NCI-H2171 (cell line): ENCODE measurements around the gene SEC31A.

Source experiments
- DNase-seq: peaks from one replicate; lab custom pipeline; 2025; lab: John Stamatoyannopoulos, UW

Gene SEC31A

DNA sequence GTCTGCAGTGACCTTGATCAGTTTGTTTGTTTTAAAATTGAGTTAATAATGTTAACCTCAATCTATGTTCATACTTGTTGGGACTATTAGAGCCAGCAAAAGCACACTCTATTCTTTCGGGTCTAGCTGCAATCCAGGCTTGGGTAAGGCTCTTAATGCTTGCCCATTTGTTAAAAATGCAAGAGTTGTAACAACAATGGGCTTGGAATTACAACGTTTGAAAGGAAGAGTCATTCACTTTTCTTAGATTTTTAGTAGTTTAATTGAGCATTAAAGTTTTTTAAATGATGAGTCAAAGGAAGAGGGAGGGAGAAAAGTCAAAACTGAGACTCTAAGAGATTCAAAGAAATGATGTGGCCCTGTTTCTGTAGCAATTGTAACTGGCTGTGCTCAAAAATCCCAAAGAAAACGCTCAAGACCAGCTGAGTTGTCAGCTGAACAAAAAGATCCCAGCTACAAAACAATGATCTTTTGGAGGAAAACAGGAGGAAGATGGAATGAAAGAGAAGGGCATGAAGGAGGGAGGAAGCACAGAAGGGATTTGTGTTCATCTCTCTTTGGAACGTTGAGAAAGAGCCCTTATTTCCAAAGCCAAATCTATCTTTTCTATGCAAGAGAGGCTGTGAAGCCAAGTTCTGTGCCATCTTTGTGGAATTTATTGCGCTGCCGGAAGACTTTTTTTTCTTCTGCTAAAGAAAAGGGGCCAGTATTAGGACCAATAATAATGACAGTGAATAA, 97.9 kb downstream of the SEC31A start:
- no peak for DNase-seq

DNA sequence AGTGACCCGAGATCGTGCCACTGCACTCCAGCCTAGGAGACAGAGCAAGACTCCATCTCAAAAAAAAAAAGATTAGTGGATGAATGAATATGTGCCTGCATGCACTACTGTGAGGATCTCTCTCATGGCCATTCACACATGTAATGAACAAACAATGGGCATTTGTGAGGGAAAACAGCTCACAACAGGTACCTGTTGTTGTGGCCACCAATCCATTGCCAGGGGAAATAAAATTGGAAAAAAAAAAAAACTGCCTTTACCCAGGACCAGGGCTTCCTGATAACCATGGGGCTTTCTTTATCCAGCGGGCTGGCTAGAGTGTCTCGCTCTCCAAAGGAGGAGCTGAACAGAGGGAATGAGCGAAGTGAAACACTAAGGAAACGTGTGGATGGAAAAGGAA, 99.8 kb downstream of the SEC31A start:
- DNase-seq, result no peak

DNA sequence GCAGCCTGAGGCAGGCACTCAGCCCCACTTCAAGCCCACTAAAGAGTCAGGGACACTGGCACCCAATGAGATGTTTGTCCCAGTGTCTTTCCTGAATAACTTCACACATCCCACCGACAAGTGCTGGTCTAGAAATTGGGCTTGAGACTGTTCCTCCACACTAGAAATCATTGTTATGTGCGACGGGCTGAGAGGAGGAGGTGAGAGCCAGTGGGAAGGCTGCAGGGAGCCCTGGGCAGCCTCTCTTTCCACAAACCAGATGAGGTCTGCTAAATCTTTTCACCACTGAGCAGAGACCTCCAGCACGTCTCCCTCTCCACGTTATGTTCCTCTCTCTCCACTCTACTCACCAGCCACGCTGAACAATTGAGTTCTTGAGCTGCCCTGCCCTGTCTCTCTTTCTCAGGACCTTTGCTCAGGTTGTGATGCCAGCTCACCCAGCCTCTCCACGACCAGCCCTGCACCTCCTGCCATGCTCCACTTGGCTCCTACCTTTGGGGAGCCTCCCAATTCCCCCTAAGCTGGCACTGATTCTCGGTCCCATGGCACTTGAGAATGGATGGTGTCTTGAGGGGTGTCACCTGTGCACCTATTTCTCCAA, 100.8 kb downstream of the SEC31A start:
- DNase-seq, result no peak

DNA sequence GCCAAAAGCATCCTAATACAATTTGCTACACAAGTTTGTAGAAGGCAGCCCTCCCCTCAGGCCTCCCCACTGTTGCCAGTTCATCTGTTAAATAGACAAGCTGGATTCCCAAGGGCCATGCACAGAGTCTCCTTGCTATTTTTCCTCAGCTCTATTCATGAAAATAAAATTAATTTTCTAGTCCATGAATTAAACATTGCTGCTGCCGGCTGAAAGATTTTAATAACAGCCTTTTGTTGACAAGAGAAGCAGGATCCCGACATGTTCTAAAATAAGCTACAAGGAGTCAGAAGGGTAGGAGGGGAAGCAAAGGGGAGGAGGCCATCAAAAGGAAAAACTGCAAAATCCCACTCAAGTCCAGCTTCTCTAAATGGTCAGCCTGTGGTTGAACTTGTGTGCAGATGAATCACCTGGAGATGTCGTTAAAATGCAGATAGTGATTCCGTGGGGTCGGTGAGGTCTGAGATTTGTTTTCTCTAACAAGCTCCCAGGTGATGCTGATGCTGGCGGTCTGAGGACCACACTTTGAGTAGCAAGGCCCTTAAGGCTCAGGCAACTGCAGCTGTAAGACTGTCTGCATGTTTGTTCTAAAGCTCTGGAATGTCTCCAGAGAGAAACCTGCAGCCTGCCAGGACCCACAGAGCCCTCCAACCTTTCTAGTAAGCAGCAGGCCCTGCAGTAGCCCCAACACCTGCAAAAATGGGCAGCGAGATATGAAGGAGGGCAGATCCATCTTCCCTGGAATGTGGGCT, 101.8 kb downstream of the SEC31A start:
- DNase-seq, result no peak

DNA sequence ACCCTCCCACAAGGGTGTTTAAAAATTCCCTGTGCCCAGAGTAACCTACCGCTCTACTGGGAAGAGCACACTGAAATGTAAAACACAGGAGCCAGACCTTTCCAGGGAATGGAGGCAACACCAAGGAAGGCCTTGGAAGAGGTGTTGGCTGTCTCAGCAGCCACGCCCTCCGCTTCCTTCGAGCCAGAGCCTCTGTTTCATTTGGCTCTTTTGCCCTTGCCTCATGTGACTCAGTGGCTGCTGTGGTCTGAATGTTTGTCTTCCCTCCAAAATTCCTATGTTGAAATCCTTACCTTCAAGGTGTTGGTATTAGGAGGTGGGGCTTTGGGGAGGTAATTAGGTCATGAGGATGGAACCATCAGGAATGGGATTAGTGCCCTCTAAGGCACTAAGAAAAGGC, 103.6 kb downstream of the SEC31A start:
- DNase-seq, result no peak

DNA sequence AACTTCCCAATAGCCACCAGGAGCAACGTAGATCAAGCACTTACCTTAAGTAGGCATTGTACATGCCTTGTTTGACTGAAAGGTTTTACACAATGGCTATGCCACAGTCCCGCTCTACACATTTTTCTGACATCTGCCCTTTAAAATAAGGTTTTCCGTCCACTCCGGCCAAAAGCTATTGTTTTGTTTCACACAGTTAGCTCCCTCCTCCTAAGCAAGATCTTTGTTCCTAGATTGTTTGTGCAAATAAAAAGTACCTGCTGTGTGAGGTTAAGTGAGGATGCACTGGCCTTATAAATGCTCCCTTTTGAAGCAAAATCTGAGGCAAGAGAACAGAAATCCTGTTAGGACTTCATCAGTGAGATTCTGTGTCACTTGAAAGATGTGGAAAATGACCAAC, 104.1 kb downstream of the SEC31A start:
- DNase-seq, result no peak

DNA sequence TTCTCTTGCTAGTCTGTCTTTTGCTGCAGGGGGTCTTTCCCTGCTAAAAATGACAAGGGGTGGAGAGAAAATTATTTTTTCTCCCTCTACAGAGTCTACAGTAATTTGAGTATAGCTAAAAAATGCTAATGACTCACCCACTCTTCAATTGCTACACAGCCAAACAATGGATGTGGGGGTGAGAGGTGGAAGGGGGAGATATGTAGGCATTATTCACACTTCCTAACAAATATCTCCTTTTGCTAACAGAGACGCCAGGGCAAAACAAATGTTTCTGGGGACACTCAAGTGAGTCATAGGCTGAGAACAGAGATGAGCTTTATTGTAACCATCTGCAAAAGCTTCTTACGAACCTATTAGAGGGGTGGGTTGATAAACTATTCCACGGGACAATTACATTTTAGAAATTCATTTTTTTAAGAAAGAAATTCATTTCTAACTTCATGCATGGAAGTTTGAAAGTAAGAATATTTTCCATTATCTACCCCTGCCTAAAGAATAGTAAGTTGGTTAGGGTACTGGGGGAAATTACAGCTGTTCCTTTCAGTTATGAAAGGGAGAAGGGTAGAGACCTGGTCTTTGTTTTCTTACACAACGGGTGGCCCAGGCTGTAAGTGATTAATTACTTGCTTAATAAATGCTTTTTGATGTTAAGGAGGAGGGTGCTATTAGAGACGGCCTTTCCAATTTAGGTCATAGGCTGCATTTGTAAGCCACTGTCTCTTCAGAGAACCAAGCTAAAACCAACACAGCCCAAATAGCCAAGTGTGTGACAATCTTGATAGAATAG, 105.1 kb downstream of the SEC31A start:
- DNase-seq, result no peak

DNA sequence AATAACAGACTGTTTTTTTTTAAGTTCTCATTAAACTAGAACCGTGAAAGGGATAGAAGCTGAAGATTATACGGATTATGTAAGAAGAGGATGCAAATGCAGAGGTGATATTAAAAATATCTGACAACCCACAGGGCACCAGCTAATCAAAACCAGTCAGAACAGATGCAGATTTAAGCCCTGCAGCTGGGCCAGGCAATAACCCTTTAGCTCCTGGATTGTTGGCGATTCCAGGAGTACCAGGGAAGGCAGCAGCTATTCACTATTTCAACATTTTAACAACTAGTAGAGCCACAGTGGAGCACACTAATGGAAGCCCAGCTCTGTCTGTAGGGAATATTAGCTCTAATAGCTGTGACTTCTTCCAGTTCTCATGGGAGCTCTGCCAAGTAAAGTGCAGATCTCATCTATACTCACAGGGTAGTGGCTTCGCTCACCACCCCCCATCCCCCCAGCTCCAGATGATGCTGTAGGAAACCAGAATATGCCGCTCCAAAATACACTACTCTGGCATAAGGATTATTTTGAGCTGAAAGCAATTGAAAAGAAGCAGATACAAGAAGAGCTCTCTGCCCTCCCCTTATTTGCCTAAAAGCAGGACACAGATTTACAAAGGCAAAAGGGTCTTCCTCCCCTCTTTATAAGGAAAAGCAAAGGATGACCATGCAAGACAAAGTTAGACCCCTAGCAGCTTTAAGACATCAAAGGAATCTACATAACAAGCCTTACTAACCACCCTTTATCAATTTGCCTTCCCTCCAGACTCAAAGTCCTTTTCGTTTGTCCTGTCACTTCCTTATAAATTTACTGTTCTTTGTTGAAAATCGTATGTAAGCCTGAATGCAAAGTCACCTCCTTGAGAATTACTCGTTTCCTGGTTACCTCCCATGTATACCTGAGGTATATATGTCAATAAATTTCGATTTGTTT, 106.0 kb downstream of the SEC31A start:
- DNase-seq, result no peak

DNA sequence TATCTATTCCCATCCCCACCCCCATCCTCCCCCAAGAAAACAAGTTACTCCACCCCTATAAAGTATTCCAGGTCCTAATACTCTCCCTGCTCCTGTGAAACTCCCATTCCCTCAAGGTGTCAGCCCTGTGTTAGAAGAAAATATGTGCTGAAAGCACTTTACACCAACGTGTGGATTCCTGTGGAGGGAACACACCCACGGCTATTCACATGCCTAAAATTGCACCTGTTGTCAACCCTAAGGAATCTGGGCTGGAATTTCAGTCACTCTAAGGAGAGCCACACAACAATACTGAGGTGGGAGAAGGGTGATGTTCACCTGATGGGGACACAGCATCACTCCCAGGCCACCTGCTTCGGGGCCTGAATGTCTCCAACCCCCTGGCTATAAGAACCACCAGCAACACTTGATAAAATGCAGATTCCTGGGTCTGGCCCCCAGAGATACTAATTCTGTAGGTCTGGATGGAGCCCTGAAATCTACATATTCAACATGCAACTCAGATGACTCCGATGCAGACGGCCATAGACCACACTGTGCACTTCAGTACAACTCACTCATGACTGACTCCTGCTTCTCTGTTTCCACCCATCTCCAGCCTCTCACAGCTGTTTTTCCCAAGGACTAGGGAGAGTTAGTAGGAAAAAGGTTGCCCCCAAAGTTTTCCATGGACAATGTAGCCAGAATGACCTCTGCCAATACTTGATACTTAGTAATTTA, 108.2 kb downstream of the SEC31A start:
- no peak for DNase-seq

DNA sequence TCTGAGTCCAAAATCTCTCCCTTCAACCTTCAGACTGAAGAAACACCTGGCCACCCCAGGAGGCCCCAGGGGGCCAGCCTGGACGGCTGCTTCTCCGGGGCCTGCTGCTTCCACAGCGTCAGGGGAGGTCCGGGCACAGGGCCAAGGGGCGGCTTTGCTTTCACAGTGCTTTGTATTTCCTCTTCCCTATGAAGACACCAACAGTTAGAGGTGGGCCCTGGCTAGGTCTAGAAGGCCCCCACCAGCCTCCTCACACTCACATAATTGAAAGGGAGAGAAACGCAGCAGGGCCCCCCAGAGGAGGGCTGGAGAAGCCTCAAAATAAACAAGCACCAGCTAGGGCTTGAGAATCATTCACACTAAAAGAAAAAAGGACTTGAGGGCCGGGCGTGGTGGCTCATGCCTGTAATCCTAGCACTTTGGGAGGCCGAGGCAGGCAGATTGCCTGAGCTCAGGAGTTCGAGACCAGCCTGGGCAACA, 110.2 kb downstream of the SEC31A start:
- peak; percentile 80 for DNase-seq

DNA sequence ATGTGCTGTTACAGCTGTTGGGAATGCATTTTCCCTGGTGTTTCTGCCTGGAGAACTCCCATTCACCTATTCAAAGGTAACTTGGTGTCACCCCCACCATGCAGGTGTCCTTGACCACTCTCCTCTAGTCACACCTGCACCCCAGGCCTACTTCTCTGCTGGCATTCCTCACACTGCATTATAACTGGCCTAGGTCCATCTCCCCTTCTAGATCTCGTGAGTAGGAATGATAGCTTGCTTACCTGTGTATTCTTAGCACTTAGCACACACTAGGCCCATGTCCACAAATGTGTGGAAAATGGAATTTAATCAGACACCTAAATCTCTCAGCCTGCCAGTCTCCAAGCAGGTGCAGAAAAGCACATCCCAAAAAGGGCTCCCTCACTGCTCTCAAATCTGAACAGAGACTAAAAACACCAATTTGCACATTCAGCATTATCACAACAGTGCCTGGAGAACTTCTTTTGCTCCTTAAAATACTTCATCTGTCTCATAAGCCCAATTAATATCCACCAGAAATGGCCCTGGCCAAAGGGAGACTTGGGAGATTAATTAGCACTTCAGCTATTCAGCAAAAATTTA, 110.7 kb downstream of the SEC31A start:
- no peak for DNase-seq

DNA sequence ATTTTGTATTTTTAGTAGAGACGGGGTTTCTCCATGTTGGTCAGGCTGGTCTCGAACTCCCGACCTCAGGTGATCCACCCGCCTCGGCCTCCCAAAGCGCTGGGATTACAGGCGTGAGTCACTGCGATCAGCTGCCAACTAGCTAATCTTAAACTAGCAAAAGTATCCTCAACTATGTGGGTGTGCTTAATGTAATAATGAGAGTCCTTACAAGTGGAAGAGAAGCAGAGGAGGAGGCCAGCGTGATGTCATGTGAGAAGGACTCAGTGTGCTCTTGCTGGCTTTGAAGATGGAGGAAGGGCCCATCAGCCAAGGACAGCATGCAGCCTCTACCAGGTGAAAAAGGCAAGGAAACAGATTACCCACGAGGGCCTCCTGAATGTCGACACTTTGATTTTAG, 111.9 kb downstream of the SEC31A start:
- no peak for DNase-seq

DNA sequence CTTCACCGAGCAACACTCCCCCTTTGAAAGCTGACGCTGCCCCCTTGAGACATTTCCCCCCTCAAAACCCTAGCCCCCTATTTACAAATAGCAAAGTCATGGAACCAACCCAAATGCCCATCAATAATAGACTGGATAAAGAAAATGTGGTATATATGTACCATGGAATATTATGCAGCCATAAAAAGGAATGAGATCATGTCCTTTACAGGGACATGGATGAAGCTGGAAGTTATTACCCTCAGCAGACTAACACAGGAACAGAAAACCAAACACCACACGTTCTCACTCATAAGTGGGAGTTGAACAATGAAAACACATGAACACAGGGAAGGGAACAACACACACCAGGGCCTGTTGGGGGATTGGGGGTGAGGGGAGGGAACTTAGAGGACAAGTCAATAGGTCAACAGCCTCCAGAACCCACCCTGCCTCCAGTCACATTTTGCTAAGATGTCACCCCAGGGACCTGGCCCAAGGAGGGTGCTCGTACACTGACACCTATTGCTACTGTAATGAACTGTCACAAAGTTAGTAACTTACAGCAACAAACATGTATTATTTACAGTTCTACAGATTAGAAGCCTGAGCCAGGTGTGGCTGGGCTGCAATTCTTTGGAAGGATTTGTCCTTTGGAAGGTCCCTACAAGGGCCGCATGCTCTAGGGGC, 113.0 kb downstream of the SEC31A start:
- DNase-seq, result no peak

DNA sequence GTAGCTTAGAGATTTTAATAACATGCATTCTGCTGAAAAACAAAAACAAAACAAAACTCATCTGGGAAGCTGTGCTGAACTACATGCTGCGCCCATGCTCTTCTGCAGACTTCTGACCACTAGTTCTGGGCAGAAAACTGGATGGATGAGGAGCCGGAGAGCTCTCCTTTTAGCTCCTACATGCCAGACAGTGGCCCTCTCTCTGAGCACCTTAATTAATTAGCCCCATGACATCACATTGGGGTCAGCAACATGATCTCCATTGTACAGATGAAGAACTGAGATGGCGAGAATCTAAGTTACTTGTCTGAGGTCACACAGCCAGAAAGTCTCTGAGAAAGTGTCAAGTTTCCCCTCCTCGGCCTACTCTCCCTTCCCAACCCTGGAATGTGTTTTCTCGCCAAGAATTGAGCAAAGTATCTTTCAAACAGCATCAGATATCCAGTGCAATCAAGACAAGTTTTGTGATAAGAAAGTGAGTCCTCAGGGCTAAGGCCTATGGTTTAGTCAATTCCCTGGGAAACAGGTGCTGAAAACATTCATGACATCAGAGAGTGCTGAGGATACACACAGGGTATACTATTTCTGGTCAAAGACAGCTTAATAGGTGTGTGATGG, 113.9 kb downstream of the SEC31A start:
- no peak for DNase-seq

DNA sequence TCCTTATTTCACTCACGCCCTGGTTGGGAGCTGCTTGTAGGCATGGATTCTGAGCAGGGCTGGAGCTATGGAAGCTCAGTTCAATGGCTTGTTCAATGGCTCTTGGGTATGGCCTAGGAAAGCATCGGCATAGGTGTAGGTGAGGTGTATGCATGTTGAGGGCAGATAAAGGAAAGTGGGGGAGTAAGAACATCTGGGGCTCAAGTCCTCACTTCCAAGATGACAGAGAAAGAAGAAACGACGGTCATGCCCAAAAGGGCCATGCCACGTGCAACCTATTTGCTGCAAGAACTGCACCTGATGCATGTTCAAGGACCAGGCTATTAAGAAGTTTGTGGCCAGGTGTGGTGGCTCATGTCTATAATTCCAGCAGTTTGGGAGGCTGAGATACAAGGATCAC, 115.7 kb downstream of the SEC31A start:
- no peak for DNase-seq

DNA sequence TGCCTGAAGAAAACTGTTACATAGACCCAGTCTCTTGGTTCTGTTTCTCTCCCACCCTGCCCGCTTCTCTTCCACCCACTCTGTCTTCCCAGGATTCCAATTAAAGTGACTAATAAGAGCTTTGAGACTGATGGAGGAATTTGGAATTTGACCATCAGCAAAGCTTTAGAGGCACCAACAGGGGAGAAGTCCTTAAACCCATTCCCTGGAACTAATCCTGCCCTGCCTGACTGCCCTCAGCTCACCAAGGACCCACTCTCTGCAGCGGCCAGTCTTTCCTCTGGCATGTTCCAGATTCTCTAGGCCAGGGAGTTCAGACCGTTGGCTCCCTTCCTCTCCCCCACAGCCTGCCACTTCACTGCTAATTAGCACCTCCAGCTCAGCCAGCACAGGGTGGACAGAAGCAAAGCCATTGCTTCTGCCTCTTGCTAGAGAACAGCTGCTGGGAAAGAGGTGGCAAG, 116.2 kb downstream of the SEC31A start:
- DNase-seq, result no peak

DNA sequence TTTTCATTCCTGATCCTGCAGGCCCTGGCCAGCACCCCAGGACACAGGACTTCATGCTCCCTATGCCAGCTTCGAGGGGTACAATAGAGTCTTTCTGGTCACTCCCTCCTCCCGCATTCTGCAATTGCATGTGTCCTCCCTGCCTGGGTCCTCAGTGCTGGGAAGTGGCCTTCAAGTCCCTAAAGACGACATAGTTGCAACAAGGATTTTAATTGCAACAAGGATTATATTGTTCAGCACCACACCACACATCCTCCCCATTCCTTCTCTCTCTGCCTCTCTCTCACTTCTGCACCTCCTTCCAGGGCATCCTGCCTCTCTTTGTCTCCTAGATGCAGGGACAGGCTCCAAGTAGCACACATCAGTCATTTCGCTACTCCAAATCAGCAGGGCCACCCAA, 117.9 kb downstream of the SEC31A start:
- DNase-seq, result no peak

DNA sequence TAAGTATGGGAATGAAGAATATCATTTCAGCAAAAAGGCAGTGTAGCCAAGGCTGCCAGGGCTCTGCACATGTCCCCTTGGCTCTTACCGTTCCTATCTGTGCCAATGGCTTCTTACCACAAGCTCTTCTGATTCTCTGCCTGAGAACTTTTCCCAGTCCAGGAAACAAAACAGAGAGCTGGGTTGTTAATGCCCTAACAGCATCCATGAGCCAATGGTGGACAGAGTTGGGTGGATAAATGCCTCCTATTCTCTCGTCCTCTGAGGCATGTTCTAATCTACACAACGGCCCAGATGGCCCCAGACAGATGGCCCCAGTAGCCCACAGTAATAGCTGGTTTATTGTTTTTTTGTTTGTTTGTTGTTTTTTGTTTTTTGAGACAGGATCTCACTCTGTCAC, 120.3 kb downstream of the SEC31A start:
- DNase-seq, result peak; percentile 2
